HG03097 (cell line): ENCODE data around the gene RPS26.
"Not testable (repeated sequence)": the region's sequence is repeated elsewhere in the genome, so short reads cannot be mapped to it uniquely, and the experiment has no call there.

Source experiments
- ATAC-seq: cut with Tn5 transposase; IDR thresholded peaks from one replicate; pipeline ENCODE4 v1.9.1; 2021; ENCODE audit not compliant: unreplicated experiment, low FRiP score

The RPS26 gene

DNA sequence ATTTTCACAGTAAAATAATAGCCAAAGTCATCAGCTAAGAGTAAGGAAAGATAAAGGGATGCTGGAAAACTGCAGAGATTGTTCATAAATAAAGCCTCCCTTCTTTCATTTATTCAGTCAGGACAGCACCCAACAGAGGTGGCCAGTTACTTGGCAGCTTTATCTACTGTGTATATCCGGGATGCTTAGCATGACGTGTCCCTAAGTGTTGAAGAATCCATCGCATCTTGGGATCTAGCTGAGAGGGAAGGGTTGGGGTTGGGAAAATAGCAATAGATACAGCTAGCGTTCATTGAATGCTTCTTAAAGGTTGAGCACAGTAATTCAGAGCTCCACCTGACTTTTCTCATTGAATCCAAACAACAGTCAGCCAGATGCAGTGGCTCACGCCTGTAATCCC lies 32.7 kb downstream of the RPS26 start:
- no peak for ATAC-seq

DNA sequence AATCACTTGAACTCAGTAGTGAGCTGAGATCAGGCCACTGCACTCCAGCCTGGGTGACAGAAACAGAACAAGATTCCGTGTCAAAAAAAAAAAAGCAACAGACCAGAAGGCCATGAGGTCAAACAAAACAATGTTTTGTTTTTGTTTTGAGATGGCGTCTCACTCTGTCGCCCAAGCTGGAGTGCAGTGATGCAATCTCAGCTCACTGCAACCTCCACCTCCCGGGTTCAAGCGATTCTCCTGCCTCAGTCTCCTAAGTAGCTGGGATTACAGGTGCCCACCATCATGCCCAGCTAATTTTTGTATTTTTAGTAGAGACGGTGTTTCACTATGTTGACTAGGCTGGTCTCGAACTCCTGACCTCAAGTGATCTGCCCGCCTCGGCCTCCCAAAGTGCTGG lies 36.2 kb downstream of the RPS26 start:
- ATAC-seq = not testable (repeated sequence)

DNA sequence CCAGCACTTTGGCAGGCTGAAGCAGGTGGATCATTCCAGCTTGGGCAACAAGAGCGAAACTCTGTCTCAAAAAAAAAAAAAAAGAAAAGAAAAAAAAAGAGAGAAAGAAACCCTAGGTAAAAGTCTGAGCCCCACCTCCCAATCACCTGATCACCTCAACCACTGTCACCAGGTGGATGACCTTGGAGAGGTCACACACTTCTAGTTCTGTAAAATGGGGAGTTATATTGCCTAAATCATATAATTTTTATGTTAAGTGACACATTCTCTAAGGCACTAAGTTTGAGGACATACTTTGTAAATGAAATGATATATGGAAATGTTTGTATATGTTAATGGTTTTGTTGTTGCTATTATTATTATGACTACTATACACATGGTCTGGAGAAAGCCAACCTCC lies 36.7 kb downstream of the RPS26 start:
- ATAC-seq = no peak

DNA sequence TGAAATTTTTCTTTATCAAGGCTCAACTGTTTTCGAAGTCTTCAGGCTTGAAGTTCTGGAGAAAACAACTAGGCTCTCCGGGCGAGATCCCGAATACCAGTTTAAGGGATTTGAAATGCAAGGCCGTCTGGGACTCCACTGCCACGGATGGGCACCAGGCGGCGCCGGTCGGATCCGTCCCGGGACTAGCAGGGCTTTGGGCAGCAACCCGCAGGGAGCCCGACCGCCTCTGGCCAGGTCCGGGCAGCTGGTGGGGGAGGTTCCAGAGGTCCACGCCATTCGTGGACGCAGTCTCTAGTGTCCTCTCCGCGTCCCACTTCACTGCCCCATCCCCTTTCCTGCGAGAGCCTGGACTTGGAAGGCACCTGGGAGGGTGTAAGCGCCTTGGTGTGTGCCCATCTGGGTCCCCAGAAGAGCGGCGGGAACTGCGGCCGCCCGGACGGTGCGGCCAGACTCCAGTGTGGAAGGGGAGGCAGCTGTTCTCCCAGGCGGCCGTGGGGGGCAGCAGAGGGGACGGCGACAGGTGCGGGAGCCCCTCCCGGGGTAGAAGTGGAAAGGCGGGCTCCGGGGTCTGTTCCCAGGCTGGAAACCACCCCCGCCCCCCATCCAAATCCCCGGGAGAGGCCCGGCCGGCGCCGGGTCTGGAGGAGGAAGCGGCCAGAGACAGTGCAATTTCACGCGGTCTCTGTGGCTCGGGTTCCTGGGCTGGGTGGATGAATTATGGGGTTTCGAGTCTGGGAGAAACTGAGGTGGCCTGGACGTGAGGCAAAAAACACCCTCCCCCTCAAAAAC lies 37.4 kb downstream of the RPS26 start:
- no peak for ATAC-seq

DNA sequence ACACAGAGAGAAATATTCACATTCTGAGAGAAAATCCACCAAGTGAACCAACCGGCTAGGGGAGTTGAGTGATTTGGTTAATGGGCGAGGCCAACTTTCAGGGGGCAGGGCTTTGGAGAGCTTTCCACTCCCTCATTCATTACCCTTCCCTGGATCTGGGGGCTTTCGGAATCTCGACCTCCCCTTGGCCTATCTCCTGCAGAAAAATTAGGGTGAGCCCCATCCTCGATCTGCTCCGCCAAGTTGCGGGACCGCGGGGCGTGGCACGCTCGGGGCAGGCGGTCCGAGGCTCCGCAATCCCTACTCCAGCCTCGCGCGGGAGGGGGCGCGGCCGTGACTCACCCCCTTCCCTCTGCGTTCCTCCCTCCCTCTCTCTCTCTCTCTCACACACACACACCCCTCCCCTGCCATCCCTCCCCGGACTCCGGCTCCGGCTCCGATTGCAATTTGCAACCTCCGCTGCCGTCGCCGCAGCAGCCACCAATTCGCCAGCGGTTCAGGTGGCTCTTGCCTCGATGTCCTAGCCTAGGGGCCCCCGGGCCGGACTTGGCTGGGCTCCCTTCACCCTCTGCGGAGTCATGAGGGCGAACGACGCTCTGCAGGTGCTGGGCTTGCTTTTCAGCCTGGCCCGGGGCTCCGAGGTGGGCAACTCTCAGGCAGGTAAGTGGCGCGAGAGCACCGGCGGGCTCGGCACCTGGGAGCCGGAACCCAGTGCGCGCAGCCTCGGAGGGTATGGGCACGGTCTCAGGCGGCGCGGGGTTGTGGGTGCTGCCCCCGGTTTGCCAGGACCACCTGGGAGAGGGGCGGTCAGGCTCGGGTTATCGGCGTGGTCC lies 38.2 kb downstream of the RPS26 start, which contains the start of gene ERBB3:
Gene ERBB3, plus strand, starts transcription at position 443 of the 833 bp plus-strand sequence. Its CDS starts 136 bp downstream, at position 579.
- ATAC-seq = no peak

DNA sequence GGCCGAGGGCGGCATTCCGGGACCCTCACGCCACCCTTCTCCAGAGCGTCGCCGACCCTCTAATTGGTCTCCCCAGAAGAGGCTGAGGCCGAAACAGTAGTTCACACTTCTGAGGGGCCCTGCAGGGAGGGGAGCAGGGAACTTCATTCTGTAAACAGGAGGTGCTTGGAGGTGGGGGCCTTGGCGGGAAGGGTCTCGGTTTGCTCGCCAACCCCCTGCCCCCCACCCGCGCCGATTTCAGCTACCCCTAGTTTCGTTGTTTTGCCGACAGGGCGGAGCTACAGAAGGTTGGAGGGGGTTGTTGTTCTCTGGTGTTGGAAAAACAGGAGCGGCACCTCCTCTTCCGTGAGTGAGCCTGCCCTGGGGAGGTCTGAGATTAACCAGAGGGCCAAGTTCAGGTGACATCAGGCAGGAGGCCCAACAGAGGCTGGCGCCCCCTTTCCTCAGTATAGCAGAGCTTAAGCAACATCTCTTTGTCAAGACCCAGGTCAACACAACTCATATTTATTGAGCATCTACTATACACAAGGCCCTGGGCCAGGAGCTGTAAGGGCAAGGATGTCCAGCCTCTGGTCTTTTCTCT lies 38.9 kb downstream of the RPS26 start:
- no peak for ATAC-seq

DNA sequence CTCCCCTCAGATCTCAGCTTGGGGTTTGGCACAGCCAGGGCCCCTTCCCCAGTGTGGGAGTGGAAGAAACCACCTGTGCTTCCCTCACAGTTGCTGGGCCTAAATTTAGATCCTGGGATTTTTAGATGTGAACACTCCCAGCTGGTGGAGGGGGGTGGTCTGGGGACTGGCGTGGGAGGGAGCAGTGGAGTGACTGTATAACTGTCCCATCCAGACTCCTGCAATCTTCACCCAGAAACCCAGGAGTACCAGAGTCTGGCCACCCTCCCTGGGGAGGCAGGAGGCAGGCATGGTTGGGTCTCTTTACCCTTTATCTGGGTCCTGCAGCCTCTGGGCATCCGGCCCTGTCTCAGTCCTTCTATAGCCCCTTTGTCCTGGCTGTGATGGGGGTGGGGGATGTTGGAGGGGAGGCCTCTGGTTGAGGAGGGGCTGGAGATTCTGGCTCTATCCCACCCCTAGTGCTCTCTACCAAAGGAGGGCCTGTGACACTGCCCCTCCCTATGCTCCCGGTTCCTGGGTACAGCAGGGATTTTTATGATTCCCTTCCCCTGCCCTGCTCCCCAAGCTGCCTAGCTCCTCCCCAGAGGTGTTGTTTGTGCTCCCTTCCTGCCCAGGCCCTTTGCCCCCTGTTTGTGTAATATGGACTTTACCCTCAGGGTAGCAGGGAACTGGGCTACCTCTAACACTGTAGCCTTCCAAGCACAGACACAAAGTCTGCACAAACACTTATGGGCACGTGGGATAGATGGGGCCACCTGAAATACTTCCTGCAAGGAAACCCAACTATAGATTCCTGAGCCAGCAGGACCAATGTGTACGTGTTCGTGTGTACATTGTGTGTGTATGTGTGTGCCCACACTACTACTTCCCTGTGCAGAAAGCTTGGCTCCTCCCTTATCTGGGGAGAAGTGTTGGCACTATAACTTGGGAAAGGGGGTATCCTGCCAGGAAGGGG lies 40.0 kb downstream of the RPS26 start:
- no peak for ATAC-seq

DNA sequence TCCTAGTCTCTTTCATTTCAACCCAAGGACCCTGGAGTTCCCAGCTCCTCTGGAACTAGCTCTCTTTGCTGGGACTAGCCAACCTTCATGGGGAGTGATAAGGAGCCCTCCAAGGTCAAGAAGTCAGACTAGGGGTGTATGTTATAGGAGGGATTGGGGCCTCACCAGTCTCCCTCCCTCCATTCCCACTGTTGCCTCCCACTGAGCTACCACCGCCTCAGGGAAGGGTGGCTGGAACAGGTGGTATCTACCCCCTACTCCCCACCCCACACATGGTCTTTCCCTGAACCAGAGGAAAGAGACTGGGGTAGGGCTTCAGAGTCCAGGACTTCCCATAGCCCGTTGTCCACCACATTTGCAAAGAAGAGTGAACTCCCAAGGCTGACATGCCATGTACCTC lies 40.7 kb downstream of the RPS26 start:
- no peak for ATAC-seq

DNA sequence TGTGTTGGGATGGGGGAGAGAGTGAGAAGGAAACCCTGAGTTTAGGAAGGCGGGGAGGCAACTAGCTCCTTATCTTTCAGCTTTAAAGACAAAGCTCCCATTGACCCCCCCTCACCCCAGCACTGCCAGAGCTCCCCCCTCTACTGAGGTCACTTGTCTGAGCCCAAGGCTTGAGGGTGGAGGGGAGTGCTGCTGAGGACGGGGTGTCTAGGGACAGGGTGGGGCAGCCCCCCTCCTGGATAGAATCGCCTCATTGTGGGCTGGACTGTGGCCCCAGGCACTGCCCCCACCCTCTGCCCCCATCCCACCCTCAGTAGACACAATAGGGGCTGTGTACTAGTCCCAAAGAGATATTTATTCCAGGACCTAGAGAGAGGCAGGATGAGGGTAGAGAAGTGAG lies 41.2 kb downstream of the RPS26 start:
- no peak for ATAC-seq

DNA sequence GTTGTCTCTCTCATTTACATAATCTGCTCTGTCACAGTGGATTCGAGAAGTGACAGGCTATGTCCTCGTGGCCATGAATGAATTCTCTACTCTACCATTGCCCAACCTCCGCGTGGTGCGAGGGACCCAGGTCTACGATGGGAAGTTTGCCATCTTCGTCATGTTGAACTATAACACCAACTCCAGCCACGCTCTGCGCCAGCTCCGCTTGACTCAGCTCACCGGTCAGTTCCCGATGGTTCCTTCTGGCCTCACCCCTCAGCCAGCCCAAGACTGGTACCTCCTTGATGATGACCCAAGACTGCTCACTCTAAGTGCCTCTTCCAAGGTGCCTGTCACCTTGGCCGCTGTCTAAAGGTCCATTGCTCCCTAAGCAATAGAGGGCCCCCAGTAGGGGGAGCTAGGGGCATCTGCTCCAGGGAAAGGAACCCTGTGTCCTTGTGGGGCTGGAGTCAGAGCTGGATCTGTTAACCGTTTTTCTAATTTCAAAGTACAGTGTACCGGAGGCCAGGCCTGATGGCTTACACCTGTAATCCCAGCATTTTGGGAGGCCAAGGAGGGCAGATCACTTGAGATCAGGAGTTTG lies 43.3 kb downstream of the RPS26 start:
- no peak for ATAC-seq

DNA sequence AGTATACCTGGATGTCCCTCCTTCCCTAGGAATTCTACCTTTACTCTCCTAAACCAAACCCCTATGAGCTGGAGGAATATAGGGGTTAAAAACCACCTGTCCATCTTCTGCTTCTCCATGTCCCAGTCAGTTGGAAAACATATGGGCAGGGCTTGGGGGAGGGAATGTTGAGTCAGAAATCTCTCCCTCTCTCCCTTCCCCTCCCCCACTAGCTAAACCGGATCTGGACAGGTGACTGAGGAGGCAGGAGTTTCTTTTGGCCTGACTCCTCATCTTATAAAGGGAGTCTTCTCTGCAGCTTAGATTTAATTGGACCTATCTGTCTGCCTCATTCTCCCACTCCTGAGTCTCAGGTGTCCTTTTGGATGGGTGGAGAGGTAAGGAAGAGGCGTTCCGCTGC lies 44.4 kb downstream of the RPS26 start:
- no peak for ATAC-seq

DNA sequence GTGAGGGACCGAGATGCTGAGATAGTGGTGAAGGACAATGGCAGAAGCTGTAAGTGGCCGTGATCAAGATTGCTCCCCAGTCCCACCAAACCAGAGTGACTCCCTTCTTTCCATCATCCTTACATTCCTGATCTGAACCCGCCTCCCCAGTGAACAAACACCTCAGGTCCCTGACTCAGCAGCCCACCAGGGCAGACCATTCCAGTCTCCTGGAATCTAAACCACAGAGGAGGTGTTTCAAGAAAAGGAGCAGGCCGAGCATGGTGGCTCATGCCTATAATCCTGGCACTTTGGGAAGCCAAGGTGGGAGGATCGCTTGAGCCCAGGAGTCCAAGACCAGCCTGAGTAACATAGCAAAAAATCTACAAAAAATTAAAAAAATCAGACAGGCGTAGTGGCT lies 44.9 kb downstream of the RPS26 start:
- ATAC-seq = no peak

DNA sequence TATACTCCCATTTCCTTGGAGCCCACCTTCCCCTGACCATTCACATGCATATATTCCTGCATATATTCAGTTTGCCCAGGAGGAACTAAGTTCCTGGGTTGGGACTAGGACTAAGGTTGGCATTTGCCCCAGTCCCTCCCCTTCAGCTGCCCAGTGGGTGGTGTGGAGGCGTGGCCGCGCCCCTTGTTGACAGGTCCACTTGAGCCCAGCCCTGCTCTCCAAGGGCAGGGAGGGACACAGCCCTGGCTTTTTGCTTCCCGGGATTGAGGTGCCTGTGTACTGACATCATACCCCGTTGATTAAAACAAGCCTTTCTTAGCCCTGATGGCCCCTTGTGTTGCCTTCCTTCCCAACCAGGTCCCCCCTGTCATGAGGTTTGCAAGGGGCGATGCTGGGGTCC lies 45.5 kb downstream of the RPS26 start:
- no peak for ATAC-seq
